ENCODE results near the gene KRTAP1-3.

DNA sequence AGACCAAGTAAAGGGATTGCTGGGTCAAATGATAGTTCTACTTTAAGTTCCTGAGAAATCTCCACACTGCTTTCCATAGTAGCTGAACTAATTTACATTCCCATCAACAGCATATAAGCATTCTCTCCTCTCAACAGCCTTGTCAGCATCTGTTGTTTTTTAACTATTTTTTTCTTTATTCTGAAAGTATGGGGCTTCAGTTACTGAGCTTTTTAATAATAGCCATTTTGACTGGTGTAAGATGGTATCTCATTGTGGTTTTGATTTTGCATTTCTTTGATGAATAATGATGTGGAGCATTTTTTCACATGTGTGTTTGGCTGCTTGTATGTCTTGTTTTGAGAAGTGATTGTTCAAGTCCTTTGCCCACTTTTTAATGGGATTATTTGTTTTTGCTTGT is 17.9 kb upstream of the KRTAP1-3 start:
- TF ChIP-seq CTCF (conservative IDR thresholded peaks at IDR 0.05) (no peak), ZFX (IDR thresholded peaks at IDR 0.05) (no peak)
